Measurements from ENCODE around the gene EAF2. TPM values are rescaled to one million over a fixed set of nuclear protein-coding genes. Genes with fewer than 3 reads are reported as not detected.

Gene EAF2
- total and polyA plus RNA-seq, 9 donors, result 5.7 to 10.0 (median 8.0) TPM

DNA sequence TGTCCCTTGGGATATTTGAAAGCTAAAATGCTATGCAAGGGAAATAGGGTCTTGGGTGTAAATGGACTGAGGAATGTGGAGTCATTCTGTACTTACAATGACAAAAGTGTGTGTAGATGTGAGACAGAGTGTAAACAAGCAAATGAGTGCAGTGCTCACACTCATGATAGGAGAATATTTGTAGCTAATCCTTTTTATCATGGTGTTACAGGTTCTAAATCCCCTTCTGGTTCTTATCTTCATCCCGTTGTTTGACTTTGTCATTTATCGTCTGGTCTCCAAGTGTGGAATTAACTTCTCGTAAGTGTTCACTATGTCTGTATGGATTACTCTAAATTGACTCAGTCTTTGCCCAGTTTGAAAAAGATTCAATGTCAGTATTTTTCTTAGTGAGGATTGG lies 89.7 kb downstream of the EAF2 start:
- no CpG with 5 or more reads among the region's 3 CpGs for WGBS (ENCODE audit: insufficient coverage)
- H3K9me3 ChIP-seq (replicated peaks; ENCODE audit: control insufficient read depth, low read depth, low read length), result peaks cover 2% of the 10 kb centered on the region
- H3K27me3 ChIP-seq (ENCODE audit: control insufficient read depth, insufficient read depth, low read length), result no peaks in the 10 kb centered on the region
- no peak overlapping the region for H3K4me3 ChIP-seq (ENCODE audit: low read length)
- H3K27ac ChIP-seq (ENCODE audit: low read length), result no peak overlapping the region
- DNase-seq, result no peak
- H3K4me1 ChIP-seq (ENCODE audit: control insufficient read depth, insufficient read depth, low read length), result no peaks in the 10 kb centered on the region
- H3K36me3 ChIP-seq (ENCODE audit: control insufficient read depth, insufficient read depth, low read length), result peaks cover 7% of the 10 kb centered on the region

DNA sequence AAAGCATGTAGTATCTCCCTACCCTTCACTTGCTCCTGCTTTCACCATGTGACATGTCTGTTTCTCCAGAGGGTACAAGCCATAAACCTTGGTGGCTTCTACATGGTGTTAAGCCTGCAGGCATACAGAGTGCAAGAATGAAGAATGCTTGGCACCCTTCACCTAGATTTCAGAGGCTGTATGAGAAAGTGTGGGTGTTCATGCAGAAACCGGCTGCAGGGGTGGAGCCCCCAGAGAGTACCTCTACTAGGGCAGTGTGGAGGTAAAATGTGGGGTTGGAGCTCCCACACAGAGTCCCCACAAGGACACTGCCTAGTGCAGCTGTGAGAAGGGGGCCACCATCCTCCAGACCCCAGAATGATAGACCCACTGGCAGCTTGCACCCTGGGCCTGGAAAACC lies 91.4 kb downstream of the EAF2 start:
- Histone ChIP-seq H3K4me1 (ENCODE audit: control insufficient read depth, insufficient read depth, low read length) (no peaks in the 10 kb centered on the region), H3K4me3 (ENCODE audit: low read length) (no peak overlapping the region), H3K36me3 (ENCODE audit: control insufficient read depth, insufficient read depth, low read length) (peaks cover 8% of the 10 kb centered on the region), H3K9me3 (replicated peaks; ENCODE audit: control insufficient read depth, low read depth, low read length) (peaks cover 2% of the 10 kb centered on the region), H3K27ac (ENCODE audit: low read length) (no peak overlapping the region), H3K27me3 (ENCODE audit: control insufficient read depth, insufficient read depth, low read length) (no peaks in the 10 kb centered on the region)
- DNase-seq, result no peak
- WGBS (ENCODE audit: insufficient coverage), result no CpG with 5 or more reads among the region's 1 CpG

Other genes with a start within 250 kb of the EAF2 start
- 2.4 TPM for gene FBXO40, start 241.8 kb upstream of the EAF2 start, total RNA-seq
- 1 to 10 TPM; 1.6 to 2.7 (median 2.1) TPM for gene FBXO40, start 241.8 kb upstream of the EAF2 start, polyA plus RNA-seq (ENCODE audit: insufficient read depth in 1 of 8, insufficient read length in 8 of 8, low replicate concordance in 1 of 8)
- 4.1 TPM for gene HCLS1, start 174.3 kb upstream of the EAF2 start, total RNA-seq
- 1 to 10 TPM; 5.9 to 9.7 (median 8.0) TPM for gene HCLS1, start 174.3 kb upstream of the EAF2 start, polyA plus RNA-seq (ENCODE audit: insufficient read depth in 1 of 8, insufficient read length in 8 of 8, low replicate concordance in 1 of 8)
- gene GOLGB1, start 85.5 kb upstream of the EAF2 start, total RNA-seq, result 45.1 TPM
- gene GOLGB1, start 85.5 kb upstream of the EAF2 start, polyA plus RNA-seq (ENCODE audit: insufficient read depth in 1 of 8, insufficient read length in 8 of 8, low replicate concordance in 1 of 8), result 10 to 100 TPM; 38.0 to 50.2 (median 43.2) TPM
- 18.1 TPM for gene IQCB1, start 149 bp upstream of the EAF2 start, total RNA-seq
- gene IQCB1, start 149 bp upstream of the EAF2 start, polyA plus RNA-seq (ENCODE audit: insufficient read depth in 1 of 8, insufficient read length in 8 of 8, low replicate concordance in 1 of 8), result 10 to 100 TPM; 16.1 to 22.7 (median 18.2) TPM
- gene SLC15A2, start 59.2 kb downstream of the EAF2 start, total RNA-seq, result 27.0 TPM
- 10 to 100 TPM; 17.3 to 56.0 (median 29.5) TPM for gene SLC15A2, start 59.2 kb downstream of the EAF2 start, polyA plus RNA-seq (ENCODE audit: insufficient read depth in 1 of 8, insufficient read length in 8 of 8, low replicate concordance in 1 of 8)
- gene ILDR1, start 187.0 kb downstream of the EAF2 start, total RNA-seq, result 0.22 TPM
- gene ILDR1, start 187.0 kb downstream of the EAF2 start, polyA plus RNA-seq (ENCODE audit: insufficient read depth in 1 of 8, insufficient read length in 8 of 8, low replicate concordance in 1 of 8), result under 1 TPM; 0.10 to 0.83 (median 0.24) TPM
- 2.2 TPM for gene CD86, start 220.2 kb downstream of the EAF2 start, total RNA-seq
- 1 to 10 TPM; 1.7 to 3.0 (median 2.6) TPM for gene CD86, start 220.2 kb downstream of the EAF2 start, polyA plus RNA-seq (ENCODE audit: insufficient read depth in 1 of 8, insufficient read length in 8 of 8, low replicate concordance in 1 of 8)